Neutrophil (primary cell): ENCODE measurements around the gene GGN.

Experiments used
- H3K27ac ChIP-seq: fragments of 200-600 bp; sonication (generic); 2 replicates; pipeline ENCODE4 v1.5.1; 2016; ENCODE audit warnings: mild to moderate bottlenecking, moderate library complexity
- H3K27me3 ChIP-seq: fragments of 200-600 bp; sonication (generic); 2 replicates; pipeline ENCODE4 v1.6.0; 2016; ENCODE audit warnings: mild to moderate bottlenecking
- H3K36me3 ChIP-seq: fragments of 200-600 bp; sonication (generic); 2 replicates; pipeline ENCODE4 v1.5.1; 2017
- H3K4me1 ChIP-seq, 2 experiments: fragments of 200-600 bp in 1 of 2; sonication (generic) in 1 of 2; 1 replicate in 1 of 2; 2 replicates in 1 of 2; pipeline versions ENCODE4 v1.5.1 to v1.6.1; 2013 to 2016; ENCODE audit warnings: low read depth in 1 of 2, low read length in 1 of 2, mild to moderate bottlenecking in 1 of 2, moderate library complexity in 1 of 2; ENCODE audit not compliant: control insufficient read depth in 1 of 2, insufficient read depth in 1 of 2
- H3K4me3 ChIP-seq, 2 experiments: fragments of 200-600 bp in 1 of 2; sonication (generic) in 1 of 2; 1 replicate in 1 of 2; 2 replicates in 1 of 2; pipeline ENCODE4 v1.5.1; 2013 to 2016; ENCODE audit warnings: low read depth in 1 of 2, low read length in 1 of 2, mild to moderate bottlenecking in 1 of 2, moderate library complexity in 1 of 2
- H3K9me3 ChIP-seq: fragments of 200-600 bp; sonication (generic); 2 replicates; pipeline ENCODE4 v1.5.1; 2016
- CTCF ChIP-seq: fragments of 200-600 bp; sonication (generic); IDR thresholded peaks from 2 replicates; pipeline ENCODE4 v1.5.1; 2016; ENCODE audit warnings: antibody characterized with exemption

GGN gene

GRCh38 chr19:38388349-38389100, 691 bp upstream of the GGN start, which contains the start of gene SPRED3:
Gene SPRED3 (plus strand): TSS chr19:38388697. CDS start chr19:38390303, 1,606 bp downstream.
- peaks cover 24 to 26% of the 10 kb centered on the region in 2 experiments for H3K4me1 ChIP-seq
- peaks cover 20% of the 10 kb centered on the region for H3K36me3 ChIP-seq
- peak within 1 kb of the TSS; percentile 59 for H3K27ac ChIP-seq
- H3K27me3 ChIP-seq = peaks cover 89% of the 10 kb centered on the region
- H3K4me3 ChIP-seq = peak within 1 kb of the TSS; percentile 52 to 66
- no peak for TF ChIP-seq CTCF
- no peaks in the 10 kb centered on the region for H3K9me3 ChIP-seq

- peak overlapping the region; percentile 52 to 66 for H3K4me3 ChIP-seq
- H3K4me1 ChIP-seq = peaks cover 24 to 26% of the 10 kb centered on the region in 2 experiments
- TF ChIP-seq CTCF = no peak
- peaks cover 35% of the 10 kb centered on the region for H3K36me3 ChIP-seq
- H3K9me3 ChIP-seq = no peaks in the 10 kb centered on the region
- H3K27ac ChIP-seq = peak overlapping the region; percentile 59
- peaks cover 74% of the 10 kb centered on the region for H3K27me3 ChIP-seq
Measured at GRCh38 chr19:38386971-38387549, 774 bp downstream of the GGN start.

GRCh38 chr19:38386300-38386970, 1.4 kb downstream of the GGN start:
- peaks cover 24 to 26% of the 10 kb centered on the region in 2 experiments for H3K4me1 ChIP-seq
- peak overlapping the region; percentile 52 to 66 for H3K4me3 ChIP-seq
- no peaks in the 10 kb centered on the region for H3K9me3 ChIP-seq
- no peak overlapping the region for H3K27ac ChIP-seq
- no peak for TF ChIP-seq CTCF
- peaks cover 41% of the 10 kb centered on the region for H3K36me3 ChIP-seq
- H3K27me3 ChIP-seq = peaks cover 68% of the 10 kb centered on the region

GRCh38 chr19:38385804-38386257, 2.0 kb downstream of the GGN start:
- Histone ChIP-seq H3K36me3 (peaks cover 47% of the 10 kb centered on the region), H3K4me1 (peaks cover 24 to 26% of the 10 kb centered on the region in 2 experiments), H3K27ac (no peak overlapping the region), H3K4me3 (no peak overlapping the region), H3K9me3 (no peaks in the 10 kb centered on the region), H3K27me3 (peaks cover 62% of the 10 kb centered on the region)
- no peak for TF ChIP-seq CTCF

- H3K36me3 ChIP-seq = peaks cover 53% of the 10 kb centered on the region
- no peak for TF ChIP-seq CTCF
Measured at GRCh38 chr19:38385057-38385803, 2.6 kb downstream of the GGN start.

More at GRCh38 chr19:38385057-38385803, 2.6 kb downstream of the GGN start:
- Histone ChIP-seq H3K27me3 (peaks cover 56% of the 10 kb centered on the region), H3K27ac (no peak overlapping the region), H3K9me3 (no peaks in the 10 kb centered on the region), H3K4me1 (peaks cover 24 to 26% of the 10 kb centered on the region in 2 experiments), H3K4me3 (no peak overlapping the region)
